Measurements from ENCODE around the gene SWSAP1. TPM values are rescaled to one million over a fixed set of nuclear protein-coding genes. Genes with fewer than 3 reads are reported as not detected.

SWSAP1 gene
- total and polyA plus RNA-seq, 9 of the 15 experiments (the other 6 are each of a cell fraction or from before 2014, with no cell fraction given): 0.18 to 2.8 (median 1.7) TPM

- TF ChIP-seq CBX5 (IDR thresholded peaks at IDR 0.05; ENCODE audit: borderline replicate concordance, low read depth) (no peak), C11orf30 (IDR thresholded peaks at IDR 0.05; ENCODE audit: low read depth) (no peak), E2F5 (CRISPR knock-in tag; IDR thresholded peaks at IDR 0.05) (no peak), PURB (CRISPR knock-in tag; IDR thresholded peaks at IDR 0.05; ENCODE audit: low read depth) (no peak), CBX8 (IDR thresholded peaks at IDR 0.05; ENCODE audit: borderline replicate concordance, extremely low read depth, low read depth, low read length, poor library complexity, severe bottlenecking) (no peak), KDM1A (IDR thresholded peaks at IDR 0.05) (no peak), CCAR2 (IDR thresholded peaks at IDR 0.05; ENCODE audit: low read depth, low read length) (no peak), RCOR1 (IDR thresholded peaks at IDR 0.05; ENCODE audit: borderline replicate concordance in 1 of 2, low read depth in 2 of 2, low read length in 2 of 2) (no peak; a peak in 1 of 4 replicates), ETS2 (tag; IDR thresholded peaks at IDR 0.05; ENCODE audit: borderline replicate concordance, poor library complexity, severe bottlenecking) (no peak), ARID3B (CRISPR knock-in tag; IDR thresholded peaks at IDR 0.05; ENCODE audit: borderline replicate concordance) (no peak), ZNF133 (CRISPR knock-in tag; IDR thresholded peaks at IDR 0.05) (no peak), SIN3B (IDR thresholded peaks at IDR 0.05; ENCODE audit: low read depth) (no peak), CCNT2 (IDR thresholded peaks at IDR 0.05; ENCODE audit: borderline replicate concordance, extremely low read depth, insufficient read length, low read depth, low read length) (no peak), PHF20 (IDR thresholded peaks at IDR 0.05; ENCODE audit: partially characterized antibody) (no peak), TEAD2 (tag; IDR thresholded peaks at IDR 0.05) (no peak), BMI1 (IDR thresholded peaks at IDR 0.05; ENCODE audit: low read length) (no peak), ZNF280A (IDR thresholded peaks at IDR 0.05; ENCODE audit: low read depth, partially characterized antibody) (no peak), SMAD3 (CRISPR knock-in tag; conservative IDR thresholded peaks at IDR 0.05) (no peak), TSHZ1 (CRISPR knock-in tag; IDR thresholded peaks at IDR 0.05) (no peak), ZNF444 (CRISPR knock-in tag; IDR thresholded peaks at IDR 0.05) (no peak)
Observed at GRCh38 chr19:11346104-11346940, 28.1 kb upstream of the SWSAP1 start, which contains the start of the genes CCDC159 and TMEM205 (continued).
